ENCODE measurements around the gene TSC22D1. TPM values are rescaled to one million over a fixed set of nuclear protein-coding genes. Genes with fewer than 3 reads are reported as not detected.

TSC22D1 gene
- total RNA-seq, 1 experiment from 2014 or later, result 194 TPM

DNA sequence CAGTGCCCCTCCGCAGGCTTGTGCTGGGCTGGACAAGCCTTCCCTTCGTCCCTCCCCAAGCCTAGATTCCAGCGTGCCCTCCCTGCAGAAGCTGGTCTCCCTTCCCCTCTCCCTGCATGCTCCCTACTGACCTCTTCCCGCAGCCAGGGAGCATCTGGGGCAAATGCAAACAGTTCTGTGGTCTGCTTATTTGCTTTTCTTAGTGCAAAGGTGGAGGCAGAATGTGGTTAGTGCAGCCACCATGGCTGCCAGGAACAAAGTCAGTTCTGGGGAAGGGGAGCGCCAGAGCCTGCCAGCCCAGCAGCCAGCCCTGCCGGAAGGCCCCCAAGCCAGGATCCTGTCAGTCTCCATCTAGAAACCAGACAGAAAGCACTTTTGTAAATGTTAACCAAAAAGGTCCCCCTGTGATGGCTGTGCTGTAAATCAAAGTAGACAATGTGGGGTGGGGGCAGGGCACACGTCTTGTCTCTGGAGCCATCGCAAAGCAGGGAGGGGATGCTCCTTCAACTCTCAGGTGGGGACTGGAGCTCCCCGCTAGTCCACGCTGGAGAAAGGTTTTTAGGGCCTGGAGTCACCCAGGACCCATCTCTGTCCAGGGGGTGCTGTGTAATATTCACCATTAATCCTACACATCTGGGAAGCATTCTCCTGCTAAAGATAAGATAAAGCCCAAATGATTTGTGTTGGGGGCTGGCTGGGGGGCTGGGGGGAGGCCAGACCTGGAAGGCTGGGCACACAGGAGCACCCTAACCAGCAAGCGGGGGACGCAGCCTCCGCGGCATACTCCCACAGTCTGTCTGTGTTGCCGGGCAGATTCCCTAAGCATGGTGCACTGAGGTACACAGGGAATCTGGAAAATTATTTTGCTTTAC lies 171.6 kb downstream of the TSC22D1 start:
- H2AFZ ChIP-seq (ENCODE audit: low read length), result peak overlapping the region; percentile 68
- CTCF ChIA-PET, result no interaction called here
- peaks cover 21% of the 10 kb centered on the region for H3K4me1 ChIP-seq (ENCODE audit: insufficient read depth, low read length)
- H3K4me2 ChIP-seq (ENCODE audit: low read length), result peak overlapping the region; percentile 66
- H3K9me2 ChIP-seq (replicated peaks; ENCODE audit: low read length), result no peaks in the 10 kb centered on the region
- H3K27me3 ChIP-seq (ENCODE audit: low read length), result no peaks in the 10 kb centered on the region
- ATAC-seq (peak; percentile 47), DNase-seq (no peak)
- no TSS peak for BruUV-seq (replicated peaks)
- H3F3A ChIP-seq (ENCODE audit: low read length, unreplicated experiment), result no peaks in the 10 kb centered on the region
- POLR2A ChIA-PET (ENCODE audit: unreplicated experiment), result no interaction called here
- intact Hi-C loops (cut with micrococcal nuclease), result no loop called here
- H3K79me2 ChIP-seq (ENCODE audit: low read length), result no peaks in the 10 kb centered on the region
- H3K9ac ChIP-seq (ENCODE audit: low read length), result peak overlapping the region; percentile 18; the same call in 1 of the 2 replicates
- H3K9me3 ChIP-seq (ENCODE audit: low read length), result no peaks in the 10 kb centered on the region
- H3K36me3 ChIP-seq (ENCODE audit: low read depth, low read length), result no peaks in the 10 kb centered on the region
- TF ChIP-seq, protein P1, sequence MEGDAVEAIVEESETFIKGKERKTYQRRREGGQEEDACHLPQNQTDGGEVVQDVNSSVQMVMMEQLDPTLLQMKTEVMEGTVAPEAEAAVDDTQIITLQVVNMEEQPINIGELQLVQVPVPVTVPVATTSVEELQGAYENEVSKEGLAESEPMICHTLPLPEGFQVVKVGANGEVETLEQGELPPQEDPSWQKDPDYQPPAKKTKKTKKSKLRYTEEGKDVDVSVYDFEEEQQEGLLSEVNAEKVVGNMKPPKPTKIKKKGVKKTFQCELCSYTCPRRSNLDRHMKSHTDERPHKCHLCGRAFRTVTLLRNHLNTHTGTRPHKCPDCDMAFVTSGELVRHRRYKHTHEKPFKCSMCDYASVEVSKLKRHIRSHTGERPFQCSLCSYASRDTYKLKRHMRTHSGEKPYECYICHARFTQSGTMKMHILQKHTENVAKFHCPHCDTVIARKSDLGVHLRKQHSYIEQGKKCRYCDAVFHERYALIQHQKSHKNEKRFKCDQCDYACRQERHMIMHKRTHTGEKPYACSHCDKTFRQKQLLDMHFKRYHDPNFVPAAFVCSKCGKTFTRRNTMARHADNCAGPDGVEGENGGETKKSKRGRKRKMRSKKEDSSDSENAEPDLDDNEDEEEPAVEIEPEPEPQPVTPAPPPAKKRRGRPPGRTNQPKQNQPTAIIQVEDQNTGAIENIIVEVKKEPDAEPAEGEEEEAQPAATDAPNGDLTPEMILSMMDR (conservative IDR thresholded peaks at IDR 0.05; ENCODE audit: low read depth, low read length), result no peak
- TF ChIP-seq EZH2 (IDR thresholded peaks at IDR 0.05; ENCODE audit: low read length, unreplicated experiment) (no peak), EZH2phosphoT487 (IDR thresholded peaks at IDR 0.05; ENCODE audit: borderline replicate concordance, low read length) (no peak)
- H4K20me1 ChIP-seq (ENCODE audit: low read length), result no peaks in the 10 kb centered on the region
- 0 out of 2 replicates have a peak overlapping the region, but pooled peaks have one; percentile 5 for H3K4me3 ChIP-seq (ENCODE audit: low read length)
- peak overlapping the region; percentile 51 for H3K27ac ChIP-seq (ENCODE audit: low read length)

DNA sequence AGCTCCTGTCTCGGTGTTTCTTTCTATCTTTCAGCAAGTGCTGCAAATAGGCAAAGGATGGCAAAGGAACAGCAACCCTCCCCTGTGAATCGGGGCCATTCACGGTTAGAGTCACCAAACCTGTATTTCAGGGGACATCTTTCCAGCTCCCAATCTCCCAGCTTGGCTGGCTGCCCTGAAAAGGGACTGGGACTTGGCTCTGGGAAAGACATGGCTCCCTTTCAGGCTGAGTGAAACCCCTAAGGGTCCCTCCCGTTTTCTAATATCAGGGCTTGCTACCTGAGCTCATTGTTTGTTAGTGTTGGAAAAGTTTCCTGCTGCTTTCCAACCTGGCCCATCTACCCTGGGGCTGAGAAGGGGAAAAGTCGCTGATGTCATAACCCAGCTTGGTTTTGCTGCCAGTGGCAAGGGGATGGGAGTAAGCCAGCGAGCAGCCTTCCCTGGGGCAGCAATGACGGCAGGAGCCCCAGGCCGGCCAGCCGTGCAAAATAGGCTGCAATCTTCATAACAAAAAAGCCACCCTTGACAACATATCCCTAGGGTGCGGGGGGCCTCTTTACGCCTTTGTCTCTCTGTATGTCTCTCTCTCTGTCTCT lies 172.6 kb downstream of the TSC22D1 start:
- H3K27ac ChIP-seq (ENCODE audit: low read length), result peak overlapping the region; percentile 51
- ChIA-PET CTCF (no interaction called here), POLR2A (ENCODE audit: unreplicated experiment) (no interaction called here)
- ATAC-seq (peak; percentile 44), DNase-seq (peak; percentile 71)
- no peaks in the 10 kb centered on the region for H3K9me3 ChIP-seq (ENCODE audit: low read length)
- peak overlapping the region; percentile 18; the same call in 1 of the 2 replicates for H3K9ac ChIP-seq (ENCODE audit: low read length)
- peak overlapping the region; percentile 66 for H3K4me2 ChIP-seq (ENCODE audit: low read length)
- H3F3A ChIP-seq (ENCODE audit: low read length, unreplicated experiment), result no peaks in the 10 kb centered on the region
- H3K79me2 ChIP-seq (ENCODE audit: low read length), result no peaks in the 10 kb centered on the region
- BruUV-seq (replicated peaks), result no TSS peak
- no peak for TF ChIP-seq EZH2 (IDR thresholded peaks at IDR 0.05; ENCODE audit: low read length, unreplicated experiment)
- TF ChIP-seq, protein P1 (conservative IDR thresholded peaks at IDR 0.05; ENCODE audit: low read depth, low read length), result no peak
- no peak for TF ChIP-seq EZH2phosphoT487 (IDR thresholded peaks at IDR 0.05; ENCODE audit: borderline replicate concordance, low read length)
- H3K4me1 ChIP-seq (ENCODE audit: insufficient read depth, low read length), result peaks cover 21% of the 10 kb centered on the region
- intact Hi-C loops (cut with micrococcal nuclease), result no loop called here
- H3K9me2 ChIP-seq (replicated peaks; ENCODE audit: low read length), result no peaks in the 10 kb centered on the region
- no peaks in the 10 kb centered on the region for H3K36me3 ChIP-seq (ENCODE audit: low read depth, low read length)
- H3K4me3 ChIP-seq (ENCODE audit: low read length), result peak overlapping the region; percentile 5; the same call in 1 of the 2 replicates
- H2AFZ ChIP-seq (ENCODE audit: low read length), result peak overlapping the region; percentile 68
- no peaks in the 10 kb centered on the region for H3K27me3 ChIP-seq (ENCODE audit: low read length)
- H4K20me1 ChIP-seq (ENCODE audit: low read length), result no peaks in the 10 kb centered on the region
